ENCODE results near the gene CACNA2D1. TPM values are rescaled to one million over a fixed set of nuclear protein-coding genes. Genes with fewer than 3 reads are reported as not detected.
"Not testable (repeated sequence)": the region's sequence is repeated elsewhere in the genome, so short reads cannot be mapped to it uniquely, and the experiment has no call there.

The CACNA2D1 gene
- total RNA-seq, 1 donor from 2014 or later = not detected

- DNase-seq = no peak
- H3K4me1 Mint-ChIP-seq = no peaks in the 10 kb centered on the region
- no peaks in the 10 kb centered on the region for H3K36me3 Mint-ChIP-seq (ENCODE audit: low read depth)
- H3K27ac Mint-ChIP-seq = no peak overlapping the region
- no peaks in the 10 kb centered on the region for H3K27me3 Mint-ChIP-seq
- intact Hi-C loops (cut with micrococcal nuclease) = no loop called here
- no peaks in the 10 kb centered on the region for H3K9me3 Mint-ChIP-seq
- H3K4me3 Mint-ChIP-seq = no peak overlapping the region
Observed at GRCh38 chr7:82393840-82394220, 49.7 kb downstream of the CACNA2D1 start.

GRCh38 chr7:82393076-82393839, 50.3 kb downstream of the CACNA2D1 start:
- H3K36me3 Mint-ChIP-seq (ENCODE audit: low read depth) = no peaks in the 10 kb centered on the region
- intact Hi-C loops (cut with micrococcal nuclease) = no loop called here

GRCh38 chr7:82390936-82391335, 52.6 kb downstream of the CACNA2D1 start:
- DNase-seq = no peak
- Mint-ChIP-seq H3K9me3 (no peaks in the 10 kb centered on the region), H3K27ac (no peak overlapping the region), H3K36me3 (ENCODE audit: low read depth) (no peaks in the 10 kb centered on the region), H3K4me1 (no peaks in the 10 kb centered on the region), H3K4me3 (no peak overlapping the region), H3K27me3 (no peaks in the 10 kb centered on the region)
- intact Hi-C loops (cut with micrococcal nuclease) = no loop called here

More at GRCh38 chr7:82393076-82393839, 50.3 kb downstream of the CACNA2D1 start:
- H3K27ac Mint-ChIP-seq = no peak overlapping the region
- no peaks in the 10 kb centered on the region for H3K27me3 Mint-ChIP-seq
- DNase-seq = no peak
- H3K4me1 Mint-ChIP-seq = no peaks in the 10 kb centered on the region
- H3K4me3 Mint-ChIP-seq = no peak overlapping the region
- no peaks in the 10 kb centered on the region for H3K9me3 Mint-ChIP-seq

- Mint-ChIP-seq H3K36me3 (ENCODE audit: low read depth) (no peaks in the 10 kb centered on the region), H3K27me3 (no peaks in the 10 kb centered on the region)
- intact Hi-C loops (cut with micrococcal nuclease) = no loop called here
Observed at GRCh38 chr7:82389876-82390275, 53.7 kb downstream of the CACNA2D1 start.

DNA sequence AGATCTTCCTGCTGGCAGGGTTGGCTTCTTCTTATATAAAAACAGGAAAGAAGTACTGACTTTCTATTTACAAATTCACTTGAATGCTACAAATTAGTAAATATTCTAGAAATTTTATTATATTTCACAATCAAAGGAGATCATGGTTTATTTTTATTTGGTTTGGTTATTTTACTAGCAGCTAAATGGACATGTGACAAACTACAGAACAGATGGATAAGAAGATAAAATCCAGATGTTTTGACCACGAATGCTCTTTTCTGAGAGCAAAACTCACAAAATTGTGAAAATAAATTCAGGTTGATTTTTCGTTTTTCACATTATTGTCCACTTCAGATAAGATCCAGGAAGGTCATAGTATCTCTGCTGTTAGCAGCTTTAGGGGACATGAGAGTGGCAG, 55.4 kb downstream of the CACNA2D1 start:
- intact Hi-C loops (cut with micrococcal nuclease) = no loop called here
- Mint-ChIP-seq H3K4me3 (no peak overlapping the region), H3K27me3 (no peaks in the 10 kb centered on the region), H3K36me3 (ENCODE audit: low read depth) (no peaks in the 10 kb centered on the region), H3K4me1 (no peaks in the 10 kb centered on the region), H3K27ac (no peak overlapping the region), H3K9me3 (no peaks in the 10 kb centered on the region)
- no peak for DNase-seq

More at GRCh38 chr7:82389876-82390275, 53.7 kb downstream of the CACNA2D1 start:
- no peaks in the 10 kb centered on the region for H3K4me1 Mint-ChIP-seq
- H3K27ac Mint-ChIP-seq = no peak overlapping the region
- H3K9me3 Mint-ChIP-seq = no peaks in the 10 kb centered on the region
- DNase-seq = no peak
- no peak overlapping the region for H3K4me3 Mint-ChIP-seq

DNA sequence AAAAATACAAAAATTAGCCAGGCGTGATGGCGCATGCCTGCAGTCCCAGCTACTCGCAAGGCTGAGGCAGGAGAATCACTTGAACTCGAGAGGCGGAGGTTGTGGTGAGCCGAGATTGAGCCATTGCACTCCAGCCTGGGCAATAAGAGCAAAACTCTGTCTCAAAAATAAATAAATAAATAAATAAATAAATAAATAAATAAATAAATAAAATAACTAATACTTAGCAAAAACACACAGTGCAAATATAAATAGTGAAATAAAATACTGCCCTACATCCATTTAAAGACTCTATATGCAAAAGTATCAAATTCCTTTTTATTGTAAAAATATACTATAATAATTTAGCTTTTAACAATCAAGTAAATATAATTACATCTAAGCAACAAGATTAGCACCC, 57.0 kb downstream of the CACNA2D1 start:
- H3K27ac Mint-ChIP-seq; H3K27me3 Mint-ChIP-seq; H3K4me3 Mint-ChIP-seq; H3K36me3 Mint-ChIP-seq (ENCODE audit: low read depth); DNase-seq; intact Hi-C loops (cut with micrococcal nuclease); H3K9me3 Mint-ChIP-seq; H3K4me1 Mint-ChIP-seq: not testable (repeated sequence)

DNA sequence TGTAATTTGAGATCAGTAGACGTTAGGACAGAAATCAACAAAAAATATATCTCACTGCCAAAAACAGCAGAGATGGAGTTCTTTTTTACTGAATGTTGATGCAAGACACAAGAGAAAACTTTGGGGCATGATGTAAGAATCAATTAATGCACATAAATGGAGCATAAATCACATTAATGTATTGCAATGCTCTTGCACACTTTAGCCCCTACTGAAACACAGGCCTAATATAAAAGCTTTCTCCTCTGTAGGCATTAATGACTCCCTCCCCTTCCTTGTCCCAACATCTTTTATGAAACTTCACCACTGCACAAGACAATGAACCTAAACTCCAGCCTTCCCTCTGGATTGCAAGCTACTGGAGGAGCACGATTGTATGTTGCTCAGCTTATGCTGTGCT, 58.8 kb downstream of the CACNA2D1 start:
- no peak for DNase-seq
- intact Hi-C loops (cut with micrococcal nuclease) = no loop called here
- Mint-ChIP-seq H3K9me3 (no peaks in the 10 kb centered on the region), H3K27ac (no peak overlapping the region), H3K27me3 (no peaks in the 10 kb centered on the region), H3K4me1 (no peaks in the 10 kb centered on the region), H3K4me3 (no peak overlapping the region), H3K36me3 (ENCODE audit: low read depth) (no peaks in the 10 kb centered on the region)

DNA sequence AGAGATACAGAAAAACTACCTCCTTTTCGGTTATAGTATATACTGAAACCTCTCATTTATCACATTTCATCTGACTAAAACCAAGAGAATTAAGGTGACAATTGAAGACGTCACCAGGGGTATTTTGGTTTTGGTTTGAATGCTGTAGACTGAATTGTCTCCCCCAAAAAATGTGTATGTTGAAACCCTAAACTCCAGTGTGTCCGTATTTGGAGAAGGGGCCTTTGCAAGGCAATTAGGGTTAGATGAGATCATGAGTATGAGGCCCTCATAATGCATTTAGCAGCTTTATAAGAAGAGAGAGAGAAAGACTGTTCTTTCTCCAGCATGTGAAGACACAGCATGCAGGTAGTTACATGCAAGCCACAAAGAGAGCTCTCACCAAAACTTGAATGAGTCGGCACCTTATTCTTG, 59.5 kb downstream of the CACNA2D1 start:
- Mint-ChIP-seq H3K4me3 (no peak overlapping the region), H3K36me3 (ENCODE audit: low read depth) (no peaks in the 10 kb centered on the region), H3K4me1 (no peaks in the 10 kb centered on the region), H3K27me3 (no peaks in the 10 kb centered on the region), H3K9me3 (no peaks in the 10 kb centered on the region), H3K27ac (no peak overlapping the region)
- intact Hi-C loops (cut with micrococcal nuclease) = no loop called here
- no peak for DNase-seq

DNA sequence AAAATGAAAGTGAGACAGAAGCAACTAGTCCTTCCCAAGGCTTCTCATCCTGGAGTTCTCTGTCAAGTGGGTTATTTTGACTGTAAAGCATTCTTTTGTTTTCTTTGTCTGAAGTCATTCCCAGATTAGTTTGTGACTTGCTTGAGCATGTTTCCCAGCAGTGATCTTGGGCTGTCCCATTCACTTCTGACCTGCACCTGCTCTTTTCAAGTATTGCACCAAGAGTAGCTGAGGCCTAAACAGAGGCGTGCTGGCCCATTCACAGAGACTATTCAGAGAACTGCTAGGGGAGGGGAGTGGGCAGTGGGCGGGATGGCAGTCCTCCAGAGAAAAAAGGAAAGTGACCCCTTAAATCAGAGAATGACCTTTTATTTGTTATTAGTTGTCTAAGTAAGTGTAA, 61.3 kb downstream of the CACNA2D1 start:
- no peaks in the 10 kb centered on the region for H3K9me3 Mint-ChIP-seq
- H3K4me1 Mint-ChIP-seq = no peaks in the 10 kb centered on the region
- intact Hi-C loops (cut with micrococcal nuclease) = no loop called here
- no peaks in the 10 kb centered on the region for H3K36me3 Mint-ChIP-seq (ENCODE audit: low read depth)
- no peaks in the 10 kb centered on the region for H3K27me3 Mint-ChIP-seq
- H3K27ac Mint-ChIP-seq = no peak overlapping the region
- DNase-seq = no peak
- no peak overlapping the region for H3K4me3 Mint-ChIP-seq

- Mint-ChIP-seq H3K9me3 (no peaks in the 10 kb centered on the region), H3K36me3 (ENCODE audit: low read depth) (no peaks in the 10 kb centered on the region), H3K27me3 (no peaks in the 10 kb centered on the region), H3K4me3 (no peak overlapping the region), H3K4me1 (no peaks in the 10 kb centered on the region), H3K27ac (no peak overlapping the region)
- intact Hi-C loops (cut with micrococcal nuclease) = no loop called here
- DNase-seq = no peak
Observed at GRCh38 chr7:82376739-82377138, 66.8 kb downstream of the CACNA2D1 start.

DNA sequence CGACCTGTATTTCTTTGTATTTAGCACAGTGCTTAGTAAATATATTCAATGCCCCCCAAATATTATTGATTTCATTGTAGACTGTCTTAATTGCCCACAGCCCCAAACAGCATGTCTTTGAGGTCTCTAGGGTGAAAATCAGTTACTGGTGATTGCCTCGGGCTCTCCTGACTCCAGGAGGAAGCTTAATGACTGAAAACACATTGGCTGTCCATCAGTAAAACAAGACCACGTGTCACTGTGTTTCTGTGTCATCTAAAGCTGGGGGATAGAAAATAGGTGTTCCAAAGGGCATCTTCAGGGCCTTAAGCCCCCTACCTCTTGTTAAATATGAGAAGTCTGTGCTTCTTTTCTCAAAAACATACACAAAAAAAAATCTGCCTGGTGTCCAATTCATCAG, 67.9 kb downstream of the CACNA2D1 start:
- intact Hi-C loops (cut with micrococcal nuclease) = no loop called here
- Mint-ChIP-seq H3K27me3 (no peaks in the 10 kb centered on the region), H3K9me3 (no peaks in the 10 kb centered on the region), H3K27ac (no peak overlapping the region), H3K36me3 (ENCODE audit: low read depth) (no peaks in the 10 kb centered on the region), H3K4me3 (no peak overlapping the region), H3K4me1 (no peaks in the 10 kb centered on the region)
- no peak for DNase-seq

DNA sequence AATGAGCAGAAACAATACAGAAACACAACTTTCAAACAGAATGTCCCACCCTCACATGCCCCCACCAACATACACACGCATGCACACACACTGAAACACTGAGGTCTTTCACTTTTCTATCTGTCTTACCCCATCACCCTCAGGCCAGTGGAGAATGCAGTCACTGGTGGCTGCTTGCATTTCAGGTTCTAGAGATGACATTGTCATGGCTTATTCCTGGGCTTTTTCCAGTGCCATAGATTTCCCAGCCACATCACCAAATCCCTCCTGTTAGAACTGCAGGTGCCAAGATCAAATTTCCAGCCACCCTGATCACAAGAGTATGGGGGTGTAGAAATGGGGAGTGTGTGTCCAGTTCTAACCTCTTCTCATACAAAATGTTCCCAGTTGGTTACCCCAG, 68.4 kb downstream of the CACNA2D1 start:
- intact Hi-C loops (cut with micrococcal nuclease) = no loop called here
- H3K27me3 Mint-ChIP-seq = no peaks in the 10 kb centered on the region
- no peak overlapping the region for H3K27ac Mint-ChIP-seq
- no peak for DNase-seq
- no peaks in the 10 kb centered on the region for H3K9me3 Mint-ChIP-seq
- H3K4me3 Mint-ChIP-seq = no peak overlapping the region
- no peaks in the 10 kb centered on the region for H3K36me3 Mint-ChIP-seq (ENCODE audit: low read depth)
- no peaks in the 10 kb centered on the region for H3K4me1 Mint-ChIP-seq

GRCh38 chr7:82373926-82374635, 69.5 kb downstream of the CACNA2D1 start:
- no peaks in the 10 kb centered on the region for H3K36me3 Mint-ChIP-seq (ENCODE audit: low read depth)
- intact Hi-C loops (cut with micrococcal nuclease) = no loop called here
- H3K4me3 Mint-ChIP-seq = no peak overlapping the region

DNA sequence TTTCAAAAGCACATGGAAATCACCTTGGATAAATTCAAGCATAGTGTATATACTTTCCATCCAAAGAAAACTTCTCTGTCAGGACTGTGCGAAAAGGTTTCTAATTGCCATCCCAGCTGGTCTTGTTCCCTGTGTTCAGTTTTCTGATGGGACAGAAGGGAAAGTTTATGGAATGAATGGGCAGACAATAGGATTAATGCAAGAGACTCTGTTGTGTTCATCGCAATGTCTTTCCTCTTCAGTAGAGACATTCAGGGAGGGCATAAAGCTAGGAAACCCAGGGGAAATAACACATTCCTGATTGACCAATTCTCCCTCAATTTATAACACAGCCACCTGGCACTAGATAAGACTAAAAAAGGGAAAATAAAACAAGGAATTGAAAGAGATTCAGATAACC, 78.9 kb downstream of the CACNA2D1 start:
- H3K36me3 Mint-ChIP-seq (ENCODE audit: low read depth) = no peaks in the 10 kb centered on the region
- intact Hi-C loops (cut with micrococcal nuclease) = no loop called here
- H3K4me3 Mint-ChIP-seq = no peak overlapping the region
- no peaks in the 10 kb centered on the region for H3K27me3 Mint-ChIP-seq
- no peak overlapping the region for H3K27ac Mint-ChIP-seq
- H3K9me3 Mint-ChIP-seq = no peaks in the 10 kb centered on the region
- DNase-seq = no peak
- H3K4me1 Mint-ChIP-seq = no peaks in the 10 kb centered on the region

More at GRCh38 chr7:82373926-82374635, 69.5 kb downstream of the CACNA2D1 start:
- Mint-ChIP-seq H3K27ac (no peak overlapping the region), H3K4me1 (no peaks in the 10 kb centered on the region), H3K27me3 (no peaks in the 10 kb centered on the region), H3K9me3 (no peaks in the 10 kb centered on the region)
- DNase-seq = no peak
